ENCODE results near the gene PRR16. TPM values are rescaled to one million over a fixed set of nuclear protein-coding genes. Genes with fewer than 3 reads are reported as not detected.

PRR16 gene
- total and polyA plus RNA-seq, 2 experiments from 2014 or later, result 15.3 to 16.1 TPM

DNA sequence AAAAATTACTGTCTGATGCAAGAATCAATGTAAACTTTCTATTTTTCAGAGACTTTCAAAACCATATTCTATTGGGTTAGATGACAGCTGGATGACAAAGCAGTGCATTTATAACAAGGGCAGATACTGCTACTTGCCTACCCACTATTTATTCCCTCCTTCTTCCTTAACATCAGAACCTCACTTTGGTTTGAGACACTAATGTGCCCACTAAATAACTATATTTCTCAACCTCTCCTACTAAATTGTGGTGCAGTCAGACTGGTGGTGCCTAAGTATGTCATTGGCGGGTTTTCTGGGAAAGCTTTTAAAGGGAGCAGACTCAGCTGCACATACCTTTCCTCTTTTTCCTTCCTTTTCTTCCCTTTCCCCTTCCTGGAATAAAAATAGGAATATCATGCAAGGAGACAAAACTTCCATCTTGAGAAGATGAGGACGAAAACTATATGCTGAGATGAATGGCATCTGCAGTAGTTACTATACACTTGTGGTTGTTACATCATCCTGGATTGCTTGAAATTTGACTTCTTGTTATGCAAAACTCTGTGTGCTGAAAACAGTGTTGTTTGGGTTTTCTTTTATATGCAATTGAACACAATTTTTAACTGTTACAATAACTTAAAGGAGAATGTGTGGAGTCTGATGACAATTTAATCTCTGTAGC is 43.8 kb downstream of the PRR16 start:
- H3K9me3 ChIP-seq (ENCODE audit: low read depth), result no peaks in the 10 kb centered on the region
- H3K9me2 ChIP-seq (replicated peaks; ENCODE audit: insufficient read depth), result no peaks in the 10 kb centered on the region
- no peak overlapping the region for H2AFZ ChIP-seq
- WGBS (ENCODE audit: low lambda C conversion rate, missing lambda C conversion rate), result 80% methylated on average over 2 of the region's 2 CpGs
- TF ChIP-seq EZH2phosphoT487 (IDR thresholded peaks at IDR 0.05; ENCODE audit: low read depth, severe bottlenecking, unreplicated experiment), result no peak
- TF ChIP-seq, protein P1, sequence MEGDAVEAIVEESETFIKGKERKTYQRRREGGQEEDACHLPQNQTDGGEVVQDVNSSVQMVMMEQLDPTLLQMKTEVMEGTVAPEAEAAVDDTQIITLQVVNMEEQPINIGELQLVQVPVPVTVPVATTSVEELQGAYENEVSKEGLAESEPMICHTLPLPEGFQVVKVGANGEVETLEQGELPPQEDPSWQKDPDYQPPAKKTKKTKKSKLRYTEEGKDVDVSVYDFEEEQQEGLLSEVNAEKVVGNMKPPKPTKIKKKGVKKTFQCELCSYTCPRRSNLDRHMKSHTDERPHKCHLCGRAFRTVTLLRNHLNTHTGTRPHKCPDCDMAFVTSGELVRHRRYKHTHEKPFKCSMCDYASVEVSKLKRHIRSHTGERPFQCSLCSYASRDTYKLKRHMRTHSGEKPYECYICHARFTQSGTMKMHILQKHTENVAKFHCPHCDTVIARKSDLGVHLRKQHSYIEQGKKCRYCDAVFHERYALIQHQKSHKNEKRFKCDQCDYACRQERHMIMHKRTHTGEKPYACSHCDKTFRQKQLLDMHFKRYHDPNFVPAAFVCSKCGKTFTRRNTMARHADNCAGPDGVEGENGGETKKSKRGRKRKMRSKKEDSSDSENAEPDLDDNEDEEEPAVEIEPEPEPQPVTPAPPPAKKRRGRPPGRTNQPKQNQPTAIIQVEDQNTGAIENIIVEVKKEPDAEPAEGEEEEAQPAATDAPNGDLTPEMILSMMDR (IDR thresholded peaks at IDR 0.05; ENCODE audit: poor library complexity), result no peak
- TF ChIP-seq EZH2 (IDR thresholded peaks at IDR 0.05; ENCODE audit: borderline replicate concordance), result no peak
- no peaks in the 10 kb centered on the region for H3K36me3 ChIP-seq (replicated peaks; ENCODE audit: insufficient read depth, low read depth)
- peak overlapping the region; percentile 24 for H3K4me2 ChIP-seq
- no peak overlapping the region for H3K4me3 ChIP-seq
- no peak for DNase-seq (ENCODE audit: low spot score)
- peak overlapping the region; percentile 18 for H3K27ac ChIP-seq
- peaks cover 5% of the 10 kb centered on the region for H3K4me1 ChIP-seq (ENCODE audit: insufficient read depth)
- H3K27me3 ChIP-seq, result no peaks in the 10 kb centered on the region
- peaks cover 3% of the 10 kb centered on the region for H3K79me2 ChIP-seq
- no peaks in the 10 kb centered on the region for H4K20me1 ChIP-seq (ENCODE audit: insufficient read depth, poor library complexity, severe bottlenecking)

DNA sequence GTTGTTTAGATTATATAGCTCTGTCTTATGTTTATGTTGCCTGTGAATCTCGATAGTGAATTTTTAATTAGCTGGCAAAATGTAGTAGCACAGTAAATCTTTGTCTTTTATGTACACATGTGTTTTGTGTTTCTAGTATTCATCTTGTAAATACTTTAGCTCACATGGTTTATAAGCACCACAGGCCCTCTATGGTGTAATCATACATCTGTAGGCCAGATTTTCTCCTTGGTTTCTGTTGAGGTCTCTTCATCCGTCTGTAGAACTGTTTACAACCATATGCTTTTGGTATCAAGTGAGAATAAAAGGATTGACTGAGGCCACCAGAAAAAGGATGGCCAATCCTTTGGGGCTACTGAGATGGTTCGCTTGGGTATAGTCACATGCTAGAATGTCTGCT is 45.0 kb downstream of the PRR16 start:
- Histone ChIP-seq H3K9me3 (ENCODE audit: low read depth) (no peaks in the 10 kb centered on the region), H3K4me1 (ENCODE audit: insufficient read depth) (peaks cover 5% of the 10 kb centered on the region), H4K20me1 (ENCODE audit: insufficient read depth, poor library complexity, severe bottlenecking) (no peaks in the 10 kb centered on the region), H3K4me2 (peak overlapping the region; percentile 23), H3K27ac (peak overlapping the region; percentile 22), H3K36me3 (replicated peaks; ENCODE audit: insufficient read depth, low read depth) (no peaks in the 10 kb centered on the region), H3K9me2 (replicated peaks; ENCODE audit: insufficient read depth) (no peaks in the 10 kb centered on the region), H2AFZ (no peak overlapping the region), H3K27me3 (no peaks in the 10 kb centered on the region), H3K4me3 (no peak overlapping the region), H3K79me2 (peaks cover 4% of the 10 kb centered on the region)
- WGBS (ENCODE audit: low lambda C conversion rate, missing lambda C conversion rate), result 51% methylated on average over 3 of the region's 3 CpGs
- TF ChIP-seq, protein P1 (IDR thresholded peaks at IDR 0.05; ENCODE audit: poor library complexity), result no peak
- TF ChIP-seq EZH2 (IDR thresholded peaks at IDR 0.05; ENCODE audit: borderline replicate concordance) (no peak), EZH2phosphoT487 (IDR thresholded peaks at IDR 0.05; ENCODE audit: low read depth, severe bottlenecking, unreplicated experiment) (peak; percentile 62)
- peak; percentile 4 for DNase-seq (ENCODE audit: low spot score)

DNA sequence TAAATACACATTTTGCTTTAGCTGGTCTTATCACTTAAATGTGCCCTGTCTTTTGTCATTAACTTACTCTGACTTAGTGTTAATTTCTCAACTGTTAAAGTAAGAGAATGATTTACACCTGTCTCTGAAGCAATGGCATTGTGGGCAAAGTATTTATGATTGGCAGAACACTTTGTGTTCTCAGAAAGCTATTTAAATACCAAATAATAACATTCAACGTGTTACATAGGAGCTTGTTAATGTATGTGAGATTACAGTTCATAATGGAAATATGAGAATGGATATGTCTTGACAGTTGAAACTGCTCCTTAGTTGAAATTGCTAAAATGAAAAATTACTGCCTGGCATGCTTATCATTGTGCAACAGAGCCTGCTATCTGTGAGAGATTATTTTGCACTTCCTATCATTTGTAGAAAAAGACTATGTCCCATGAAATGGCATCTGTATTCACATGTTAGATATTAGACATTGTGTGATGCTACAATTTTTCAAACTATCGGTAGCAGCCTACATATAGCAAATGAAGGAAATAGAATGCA is 46.1 kb downstream of the PRR16 start:
- no peaks in the 10 kb centered on the region for H3K9me2 ChIP-seq (replicated peaks; ENCODE audit: insufficient read depth)
- no peak overlapping the region for H3K4me3 ChIP-seq
- H3K27me3 ChIP-seq, result no peaks in the 10 kb centered on the region
- no peak overlapping the region for H3K27ac ChIP-seq
- no peaks in the 10 kb centered on the region for H3K9me3 ChIP-seq (ENCODE audit: low read depth)
- TF ChIP-seq EZH2 (IDR thresholded peaks at IDR 0.05; ENCODE audit: borderline replicate concordance) (no peak), EZH2phosphoT487 (IDR thresholded peaks at IDR 0.05; ENCODE audit: low read depth, severe bottlenecking, unreplicated experiment) (no peak)
- TF ChIP-seq, protein P1 (IDR thresholded peaks at IDR 0.05; ENCODE audit: poor library complexity), result no peak
- DNase-seq (ENCODE audit: low spot score), result no peak
- H4K20me1 ChIP-seq (ENCODE audit: insufficient read depth, poor library complexity, severe bottlenecking), result no peaks in the 10 kb centered on the region
- WGBS (ENCODE audit: low lambda C conversion rate, missing lambda C conversion rate), result 70% methylated on average over 2 of the region's 2 CpGs
- peaks cover 15% of the 10 kb centered on the region for H3K79me2 ChIP-seq
- H3K4me2 ChIP-seq, result no peak overlapping the region
- H3K4me1 ChIP-seq (ENCODE audit: insufficient read depth), result peaks cover 5% of the 10 kb centered on the region
- no peaks in the 10 kb centered on the region for H3K36me3 ChIP-seq (replicated peaks; ENCODE audit: insufficient read depth, low read depth)
- no peak overlapping the region for H2AFZ ChIP-seq
